Activated CD8-positive, alpha-beta memory T cell treated with anti-CD3 and anti-CD28 coated beads for 4 hours (primary cell): ENCODE data around the gene ZNF33B.
"Not testable (repeated sequence)": the region's sequence is repeated elsewhere in the genome, so short reads cannot be mapped to it uniquely, and the experiment has no call there.

Experiments used
- DNase-seq, 2 donors: peaks; one replicate each; pipeline ENCODE4 v3.0.0-alpha.2; 2020; ENCODE audit warnings: low read depth in 2 of 2

Gene ZNF33B

DNA sequence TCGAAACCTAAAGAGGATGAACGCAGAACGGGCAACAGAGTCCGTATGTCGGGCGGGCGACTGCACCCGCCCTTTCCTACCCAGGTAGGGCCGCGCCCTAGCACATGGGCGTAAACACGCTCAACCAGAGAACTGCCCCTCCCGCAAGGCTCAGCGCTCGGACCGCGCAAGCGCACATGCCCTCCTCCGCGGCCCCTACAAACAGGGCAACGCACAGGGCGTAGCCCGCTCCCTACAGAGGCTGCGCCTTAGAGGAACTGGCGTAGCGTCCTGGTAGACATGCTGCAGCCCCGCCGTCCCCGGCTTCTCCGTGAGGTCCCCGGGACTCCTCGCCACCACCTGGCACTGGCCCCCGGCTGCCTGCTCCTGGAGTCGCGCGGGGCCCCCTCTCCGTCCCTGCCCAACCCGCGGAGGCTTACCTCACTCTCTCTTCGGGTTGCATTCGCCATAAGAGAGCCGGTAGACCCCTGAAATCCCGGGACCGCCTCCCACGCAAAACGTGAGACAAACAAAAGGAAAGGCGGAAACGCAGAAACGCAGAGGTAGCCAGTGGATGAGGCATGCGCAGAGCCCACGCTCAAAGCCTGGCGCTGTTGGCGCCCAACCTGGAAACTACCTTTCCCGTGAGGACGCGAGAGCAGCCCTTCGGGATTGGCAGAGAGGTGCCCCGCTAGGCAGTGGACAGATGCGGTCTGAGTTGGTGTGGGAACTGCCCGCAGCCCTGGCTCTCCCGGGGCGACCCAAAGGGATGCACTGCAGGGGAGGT, at the start of gene ZNF33B:
ZNF33B (minus strand) TSS at position 516 of the 766 bp plus-strand sequence. CDS start 1,642 bp downstream, outside the sequence.
- DNase-seq = peak; percentile 84 to 89

DNA sequence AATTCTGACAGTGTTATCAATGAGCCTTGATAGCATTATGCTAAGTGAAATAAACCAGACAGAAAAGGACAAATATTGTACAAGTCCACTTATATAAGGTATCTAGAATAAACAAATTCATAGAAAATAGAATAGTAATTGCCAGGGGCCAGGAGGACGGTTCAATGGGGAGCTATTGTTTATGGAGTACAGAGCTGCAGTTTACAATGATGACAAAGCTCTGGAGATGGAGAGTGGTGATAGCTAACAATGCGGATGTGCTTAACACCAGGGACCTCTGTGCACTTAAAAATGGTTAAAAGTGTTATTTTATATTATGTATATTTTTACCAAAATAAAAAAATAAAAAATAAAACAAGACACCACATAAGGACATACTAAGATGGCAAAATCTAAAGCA, 46.1 kb upstream of the ZNF33B start:
- DNase-seq = no peak

- no peak for DNase-seq
Observed at GRCh38 chr10:42680267-42680666, 41.9 kb upstream of the ZNF33B start.

GRCh38 chr10:42665181-42665979, 27.0 kb upstream of the ZNF33B start:
- not testable (repeated sequence) for DNase-seq

- DNase-seq = no peak
Observed at GRCh38 chr10:42654419-42654818, 16.0 kb upstream of the ZNF33B start.

GRCh38 chr10:42652858-42653257, 14.5 kb upstream of the ZNF33B start:
- DNase-seq = no peak

DNA sequence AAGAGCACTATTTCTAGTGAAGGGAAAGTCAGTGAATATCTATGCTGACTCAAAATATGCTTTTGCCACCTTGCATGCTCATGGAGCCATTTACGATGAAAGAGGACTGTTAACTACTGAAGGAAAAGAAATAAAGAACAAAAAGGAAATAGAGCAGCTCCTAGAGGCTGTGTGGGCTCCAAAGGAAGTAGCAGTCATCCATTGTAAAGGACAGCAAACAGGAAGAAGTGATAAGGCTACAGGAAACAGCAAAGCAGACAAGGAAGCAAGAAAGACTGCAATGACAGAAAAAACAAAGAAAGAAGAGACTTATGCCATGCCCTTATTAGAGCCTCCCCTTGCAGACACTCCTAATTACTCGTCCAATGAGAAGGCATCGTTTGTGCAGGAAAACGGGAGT, 12.0 kb upstream of the ZNF33B start:
- DNase-seq = no peak

GRCh38 chr10:42648512-42648911, 10.1 kb upstream of the ZNF33B start:
- no peak for DNase-seq

- DNase-seq = no peak
Observed at GRCh38 chr10:42646687-42647640, 8.6 kb upstream of the ZNF33B start.

DNA sequence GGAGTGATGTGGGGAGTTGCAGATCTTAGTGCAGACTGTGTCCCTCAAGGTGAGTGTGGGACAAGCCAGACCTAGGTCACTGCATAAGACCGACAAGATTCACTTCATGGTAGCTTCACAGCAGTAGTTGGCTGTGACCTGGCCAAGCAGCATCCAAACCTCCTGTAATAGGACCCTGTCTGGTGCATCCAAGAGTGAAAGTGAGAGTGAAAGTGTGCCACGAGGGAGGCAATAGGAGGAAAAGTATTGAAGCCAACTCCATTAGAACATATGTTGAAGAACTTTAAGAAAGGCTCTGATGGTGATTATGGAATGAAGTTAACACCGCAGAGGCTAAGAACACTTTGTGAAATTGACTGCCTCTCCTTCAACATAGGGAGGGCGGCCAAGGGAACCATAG, 7.8 kb upstream of the ZNF33B start:
- DNase-seq = no peak

- no peak for DNase-seq
Observed at GRCh38 chr10:42645516-42645915, 7.1 kb upstream of the ZNF33B start.

- no peak for DNase-seq
Observed at GRCh38 chr10:42645103-42645502, 6.7 kb upstream of the ZNF33B start.

GRCh38 chr10:42640610-42641229, 2.4 kb upstream of the ZNF33B start:
- DNase-seq = no peak

DNA sequence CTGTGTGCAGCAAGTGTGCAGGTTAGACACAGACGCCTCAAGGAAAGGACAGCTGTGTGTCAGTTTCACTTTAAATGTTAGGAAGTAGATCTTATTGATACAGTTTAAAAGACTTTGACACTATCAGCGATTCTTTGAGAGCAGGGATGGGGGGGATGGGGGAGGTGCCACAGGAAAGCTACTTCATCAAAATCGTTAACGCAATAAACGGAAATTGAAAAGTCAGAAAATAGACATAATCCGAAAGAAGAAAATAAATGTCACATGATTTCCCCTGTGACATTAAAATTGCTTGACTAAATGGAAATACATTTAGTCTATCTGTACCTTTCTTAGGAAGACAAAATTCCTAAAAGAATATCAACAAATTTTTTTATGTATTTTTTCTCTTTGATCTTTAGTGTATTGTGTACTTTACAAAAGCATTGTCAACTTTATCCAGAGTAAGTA, 476 bp upstream of the ZNF33B start:
- DNase-seq = no peak

DNA sequence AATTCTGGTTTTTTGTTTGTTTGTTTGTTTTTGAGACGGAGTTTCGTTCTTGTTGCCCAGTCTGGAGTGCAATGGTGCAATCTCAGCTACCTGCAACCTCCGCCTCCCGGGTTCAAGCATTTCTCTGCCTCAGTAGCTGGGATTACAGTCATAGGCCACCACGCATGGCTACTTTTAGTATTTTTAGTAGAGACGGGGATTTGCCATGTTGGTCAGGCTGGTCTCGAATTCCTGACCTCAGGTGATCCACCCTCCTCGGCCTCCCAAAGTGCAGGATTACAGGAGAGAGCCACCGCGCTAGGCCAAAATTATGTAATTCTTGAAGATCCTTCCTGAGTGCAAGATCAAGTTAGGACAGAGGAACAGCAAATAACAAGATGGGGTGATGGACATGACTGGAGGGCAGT, 719 bp downstream of the ZNF33B start:
- no peak for DNase-seq

GRCh38 chr10:42637142-42637541, 1.2 kb downstream of the ZNF33B start:
- no peak for DNase-seq

DNA sequence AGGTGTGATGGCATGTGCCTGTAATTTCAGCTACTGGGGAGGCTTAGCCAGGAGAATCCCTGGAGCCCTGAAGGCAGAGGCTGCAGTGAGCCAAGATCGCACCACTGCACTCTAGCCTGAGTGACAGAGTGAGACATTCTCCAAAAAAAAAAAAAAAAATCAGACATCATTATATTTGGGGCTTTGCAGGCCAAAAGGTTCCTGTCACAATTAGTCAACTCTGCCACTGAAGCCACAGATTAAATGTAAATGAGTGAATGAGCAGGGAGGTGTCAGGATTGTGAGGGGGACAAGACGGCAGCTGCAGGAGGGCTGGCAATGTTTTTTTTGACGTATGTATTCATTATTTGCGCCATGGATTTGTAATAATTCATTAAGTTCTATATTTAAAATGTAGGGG, 3.3 kb downstream of the ZNF33B start:
- no peak for DNase-seq

DNA sequence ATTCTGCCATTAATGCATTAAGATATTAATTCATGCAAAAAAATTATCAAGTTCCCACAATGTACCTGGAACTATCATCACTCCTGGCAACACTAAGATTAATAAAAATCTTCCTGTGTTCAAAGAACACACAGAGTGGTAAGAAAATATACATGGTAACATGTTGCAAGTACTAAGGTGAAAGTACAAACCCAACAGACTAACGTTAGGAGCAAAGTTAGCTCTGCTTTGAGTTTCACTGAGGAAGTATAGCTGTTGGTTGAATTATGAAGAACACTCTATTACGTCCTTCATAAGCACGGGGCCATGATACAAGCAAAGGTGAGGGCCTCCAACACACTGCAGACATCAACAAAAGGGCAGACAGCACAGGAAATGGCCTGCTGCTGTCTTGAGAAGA, 5.8 kb downstream of the ZNF33B start:
- DNase-seq = no peak

- DNase-seq = no peak
Observed at GRCh38 chr10:42630537-42631134, 7.7 kb downstream of the ZNF33B start.

DNA sequence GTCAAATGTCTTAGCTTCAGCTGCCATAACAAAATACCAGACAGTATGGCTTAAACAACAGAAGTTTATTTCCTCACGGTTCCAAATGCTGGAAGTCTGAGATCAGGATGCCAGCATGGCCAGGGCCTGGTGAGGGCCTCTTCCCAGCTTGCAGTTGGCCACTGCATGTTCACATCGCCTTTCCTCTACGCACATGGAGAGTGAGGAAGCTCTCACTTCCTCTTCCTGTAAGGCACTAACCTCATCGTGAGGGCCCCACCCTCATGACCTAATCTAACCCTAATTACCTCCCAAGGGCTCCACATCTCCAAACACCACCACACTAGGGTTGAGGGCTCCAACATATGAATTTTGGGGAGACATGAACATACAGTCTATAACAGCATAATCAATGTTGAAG, 14.4 kb downstream of the ZNF33B start:
- no peak for DNase-seq

GRCh38 chr10:42618424-42618823, 19.9 kb downstream of the ZNF33B start:
- DNase-seq = no peak
